Coronary artery (tissue), 2 donors: Measurements from ENCODE around the gene C2CD2.

Experiments
- DNase-seq: peaks from one replicate; pipeline ENCODE4 v3.0.0-alpha.2; 2017; ENCODE audit warnings: low spot score
- H3K27ac ChIP-seq, 2 donors: fragments of 200-600 bp; sonication (generic); one replicate each; pipeline ENCODE4 v1.5.1; 2016 to 2019
- H3K4me3 ChIP-seq: fragments of 200-600 bp; sonication (generic); 2 replicates; pipeline ENCODE4 v1.5.1; 2016; ENCODE audit warnings: mild to moderate bottlenecking, moderate library complexity
- CTCF ChIP-seq: fragments of 200-600 bp; sonication (generic); IDR thresholded peaks from one replicate; pipeline ENCODE4 v1.5.1; 2019; ENCODE audit warnings: antibody characterized with exemption

The C2CD2 gene

GRCh38 chr21:41919666-41920398 lies 34.0 kb downstream of the C2CD2 start:
- Histone ChIP-seq H3K27ac (no peak overlapping the region), H3K4me3 (no peak overlapping the region)
- DNase-seq: no peak
- TF ChIP-seq CTCF: no peak

DNA sequence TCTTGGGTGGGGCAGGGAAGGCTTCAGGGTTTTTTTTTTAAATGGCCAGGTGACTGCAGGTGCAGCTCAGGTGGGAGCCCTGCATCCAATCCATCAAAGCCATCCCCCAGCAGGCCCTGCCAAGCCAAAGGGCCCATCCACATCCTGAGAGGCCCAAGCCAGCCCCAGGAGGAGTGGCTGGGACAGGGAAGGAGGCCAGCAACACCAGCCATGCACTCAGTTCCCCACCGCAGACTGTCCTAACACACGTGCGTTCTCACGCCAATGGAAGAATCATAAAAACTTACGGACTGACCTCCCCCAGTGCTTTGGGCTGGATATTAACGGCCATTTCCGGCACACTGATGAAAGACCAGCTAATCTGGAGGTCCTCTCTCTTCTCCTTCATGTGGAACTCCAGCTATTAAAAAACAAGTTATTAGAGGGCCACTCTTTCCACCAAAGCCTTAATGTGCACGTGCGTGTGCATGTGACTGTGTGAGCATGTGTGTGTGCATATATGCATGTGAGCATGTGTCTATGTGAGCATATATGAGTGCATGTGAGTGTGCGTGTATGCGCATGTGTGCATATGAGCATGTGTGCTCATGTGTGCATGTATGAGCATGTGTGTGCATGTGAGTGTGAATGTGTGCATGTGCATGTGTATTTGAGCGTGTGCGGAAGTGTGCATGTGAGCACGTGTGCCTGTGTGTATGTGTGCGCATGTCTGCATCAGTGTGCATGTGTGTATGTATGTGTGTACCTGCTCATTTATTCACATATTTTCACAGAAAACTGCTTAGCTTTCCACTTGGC lies 35.1 kb downstream of the C2CD2 start:
- no peak overlapping the region for H3K27ac ChIP-seq
- DNase-seq: no peak
- no peak overlapping the region for H3K4me3 ChIP-seq
- TF ChIP-seq CTCF: no peak

DNA sequence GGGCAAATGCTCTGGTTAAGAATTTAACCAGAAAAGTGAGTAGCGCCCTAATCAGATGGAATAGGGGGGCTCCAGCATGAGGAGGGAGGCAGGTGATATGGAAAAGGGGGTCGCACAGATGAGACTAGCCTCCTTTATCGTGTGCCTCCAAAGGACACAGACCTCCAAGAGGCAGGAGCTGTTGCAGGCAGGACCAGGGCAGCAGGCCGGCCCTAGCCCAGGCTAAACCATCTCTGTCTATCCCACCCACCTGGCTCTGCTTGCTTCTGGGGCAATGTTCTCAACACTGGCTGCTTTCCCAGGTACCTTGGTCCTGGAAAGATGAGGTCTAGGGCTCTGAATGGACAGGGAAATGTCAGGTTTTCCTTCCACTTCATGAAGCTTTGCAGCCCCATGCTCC lies 36.3 kb downstream of the C2CD2 start:
- TF ChIP-seq CTCF: no peak
- Histone ChIP-seq H3K27ac (no peak overlapping the region), H3K4me3 (no peak overlapping the region)
- no peak for DNase-seq

DNA sequence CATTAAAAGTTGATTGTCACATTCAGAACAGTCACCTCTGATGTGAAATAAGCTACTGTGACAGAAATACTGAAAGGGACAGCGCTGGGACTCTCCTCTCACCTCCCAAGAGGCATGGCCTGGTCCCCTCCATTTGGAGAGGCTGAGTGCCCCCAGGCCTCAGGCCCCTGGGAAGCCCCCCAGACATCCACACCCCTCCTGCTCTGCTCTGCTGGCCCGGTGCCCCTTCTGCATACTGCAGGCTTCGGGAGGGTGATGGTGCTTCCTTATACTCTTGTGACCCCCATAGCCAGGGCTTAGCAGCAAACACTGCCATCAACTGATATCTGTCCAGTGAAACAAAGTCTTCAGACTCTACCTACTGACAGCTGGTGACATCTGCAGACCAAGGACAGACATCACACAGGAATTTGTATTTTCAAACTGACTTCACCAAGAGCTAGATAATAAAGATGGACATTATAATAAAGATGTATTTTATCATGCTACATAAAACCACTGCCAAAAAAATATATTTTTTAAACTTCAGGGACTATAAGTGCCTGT lies 36.9 kb downstream of the C2CD2 start:
- Histone ChIP-seq H3K27ac (no peak overlapping the region), H3K4me3 (no peak overlapping the region)
- DNase-seq: no peak
- TF ChIP-seq CTCF: no peak

DNA sequence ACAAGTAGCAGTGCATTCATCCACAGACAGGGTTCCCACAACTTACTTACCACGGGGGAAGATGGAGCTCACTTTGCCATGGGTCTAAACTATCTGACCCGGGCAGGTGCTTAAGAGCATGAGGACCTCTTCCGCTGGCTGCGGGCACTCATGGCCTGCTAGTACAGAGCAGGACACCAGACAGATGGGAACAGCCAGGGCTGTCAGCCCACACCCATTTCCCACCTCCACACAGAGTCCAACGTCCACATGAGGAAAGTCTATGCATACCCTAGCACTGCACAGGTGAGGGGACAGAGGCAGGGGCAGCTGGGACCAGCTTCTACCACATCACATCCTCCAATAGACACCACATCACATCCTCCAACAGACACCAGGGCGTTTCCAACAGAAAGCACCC lies 38.9 kb downstream of the C2CD2 start:
- no peak overlapping the region for H3K4me3 ChIP-seq
- DNase-seq: no peak
- TF ChIP-seq CTCF: no peak
- no peak overlapping the region for H3K27ac ChIP-seq

GRCh38 chr21:41914358-41914757 lies 39.5 kb downstream of the C2CD2 start:
- no peak overlapping the region for H3K27ac ChIP-seq
- H3K4me3 ChIP-seq: no peak overlapping the region
- no peak for DNase-seq
- TF ChIP-seq CTCF: no peak

DNA sequence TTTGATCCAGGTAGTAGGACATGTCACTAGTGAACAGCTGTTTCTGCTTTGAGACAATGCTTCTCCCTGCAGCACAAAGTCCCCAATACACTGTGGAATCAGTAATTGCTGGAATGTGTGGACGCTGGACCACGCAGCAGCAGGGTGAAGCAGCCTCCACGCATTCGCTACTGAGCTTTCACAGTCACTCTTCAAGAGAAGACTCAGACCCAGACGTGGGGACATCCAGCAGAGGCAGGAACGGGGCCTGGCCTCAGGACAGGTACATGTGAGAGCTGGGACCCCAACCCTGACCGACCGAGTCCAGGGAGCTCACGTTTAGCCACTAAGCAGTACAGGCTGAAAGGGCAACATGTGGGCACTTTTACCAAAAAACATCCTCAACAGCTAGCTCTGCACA lies 40.6 kb downstream of the C2CD2 start:
- TF ChIP-seq CTCF: no peak
- Histone ChIP-seq H3K4me3 (no peak overlapping the region), H3K27ac (no peak overlapping the region)
- no peak for DNase-seq
